Kidney tubule cell (primary cell): ENCODE measurements around the gene ARSG.
A peak's percentile ranks its signal among the peaks of the same experiment; 100 is the strongest.
"Not testable (repeated sequence)": the region's sequence is repeated elsewhere in the genome, so short reads cannot be mapped to it uniquely, and the experiment has no call there.

Experiments
- DNase-seq: peaks from one replicate; pipeline ENCODE4 v3.0.0-alpha.2; 2018; ENCODE audit warnings: low spot score

The ARSG gene

DNA sequence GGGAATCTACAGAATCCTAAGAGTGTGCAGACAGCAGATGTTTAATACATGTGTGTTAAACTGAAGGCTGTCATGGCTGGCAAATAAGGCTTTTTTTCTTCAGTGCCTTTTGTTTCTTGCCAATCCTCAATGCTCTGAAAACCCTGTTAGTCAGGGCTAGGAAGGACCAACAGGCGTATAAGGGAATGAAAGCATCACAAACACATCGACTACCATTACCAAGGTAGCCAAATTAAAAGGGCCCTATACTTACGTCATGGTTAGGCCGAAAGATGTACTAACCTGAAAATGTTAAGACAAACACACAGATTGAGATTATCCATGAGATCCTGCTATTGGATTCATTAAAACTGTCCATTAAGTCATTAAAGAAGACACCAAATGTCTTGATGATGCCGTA, 13.5 kb upstream of the ARSG start:
- DNase-seq, result no peak

DNA sequence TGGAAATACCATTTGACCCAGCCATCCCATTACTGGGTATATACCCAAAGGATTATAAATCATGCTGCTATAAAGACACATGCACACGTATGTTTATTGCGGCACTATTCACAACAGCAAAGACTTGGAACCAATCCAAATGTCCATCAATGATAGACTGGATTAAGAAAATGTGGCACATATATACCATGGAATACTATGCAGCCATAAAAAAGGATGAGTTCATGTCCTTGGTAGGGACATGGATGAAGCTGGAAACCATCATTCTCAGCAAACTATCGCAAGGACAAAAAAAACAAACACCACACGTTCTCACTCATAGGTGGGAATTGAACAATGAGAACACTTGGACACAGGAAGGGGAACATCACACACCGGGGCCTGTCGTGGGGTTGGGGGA, 9.3 kb upstream of the ARSG start:
- DNase-seq, result not testable (repeated sequence)

DNA sequence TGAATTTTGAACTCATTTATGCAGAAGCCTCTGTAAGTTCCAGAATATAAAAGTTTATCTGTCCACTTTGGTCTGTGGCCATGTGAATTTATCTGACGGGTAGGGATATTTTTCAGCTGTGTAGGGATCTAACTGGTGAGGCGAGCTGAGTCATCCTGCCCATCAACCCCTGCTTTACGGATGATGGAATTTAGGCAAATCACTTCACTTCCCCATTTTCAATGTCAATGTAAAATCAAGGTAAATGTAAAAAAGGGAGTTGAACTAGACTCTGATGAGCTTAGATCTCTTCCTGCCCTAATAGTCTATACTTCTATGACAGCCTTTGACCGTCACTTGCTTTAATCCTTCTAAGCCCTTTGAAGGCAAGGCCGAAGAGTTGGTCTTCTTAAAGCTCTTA, 2.9 kb upstream of the ARSG start:
- peak; percentile 25 for DNase-seq

DNA sequence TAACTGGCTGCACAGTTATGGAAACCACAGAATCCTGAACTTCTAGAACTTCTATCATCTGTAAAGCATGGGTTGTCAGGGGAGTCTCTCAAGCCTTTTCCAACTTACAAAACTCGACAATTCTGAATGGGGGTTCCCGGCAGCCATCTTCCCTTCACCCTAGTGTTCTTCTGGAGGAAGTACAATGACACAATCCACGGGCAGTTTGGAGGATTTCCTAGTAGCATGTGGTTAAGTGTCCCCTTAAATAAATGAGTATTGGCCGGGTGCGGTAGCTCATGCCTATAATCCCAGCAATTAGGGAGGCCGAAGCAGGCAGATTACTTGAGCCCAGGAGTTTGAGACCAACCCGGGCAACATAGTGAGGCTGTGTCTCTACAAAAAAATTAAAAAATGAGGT, 2.5 kb upstream of the ARSG start:
- no peak for DNase-seq

DNA sequence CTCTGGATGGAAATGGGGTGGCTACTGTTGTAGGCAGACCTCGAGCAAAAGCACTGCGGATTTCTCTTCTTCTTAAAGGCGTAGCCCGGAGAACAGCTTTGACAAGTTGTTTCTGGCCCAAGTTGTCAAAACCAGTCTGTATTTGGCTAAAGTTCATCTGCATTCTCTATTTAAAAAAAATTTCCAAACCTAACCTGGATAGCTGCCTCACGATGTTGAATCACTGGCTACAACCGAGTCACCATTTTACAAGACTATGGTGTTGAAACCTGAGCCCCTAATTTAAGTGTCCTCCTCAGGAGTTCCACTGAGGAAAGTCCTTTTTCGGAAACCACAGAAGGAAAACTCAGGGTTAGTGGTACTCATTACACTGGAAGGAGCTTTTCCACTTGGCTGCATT, 1.8 kb upstream of the ARSG start:
- DNase-seq, result no peak

DNA sequence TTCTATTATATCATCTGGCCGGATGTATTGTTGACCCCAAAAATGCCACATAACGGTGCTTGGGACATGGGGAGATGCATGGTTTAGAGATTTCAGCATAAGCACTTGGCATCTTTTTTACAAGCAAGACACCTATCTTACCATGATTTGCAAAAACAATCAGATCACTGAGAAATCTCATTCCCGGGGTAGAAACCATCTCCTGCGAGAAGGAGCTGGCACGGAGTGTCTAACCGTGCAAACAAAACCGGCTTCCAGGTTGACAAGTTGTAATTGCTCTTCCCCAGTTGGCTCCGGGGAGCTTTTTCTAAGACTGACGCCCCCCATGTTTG, 1.4 kb upstream of the ARSG start:
- DNase-seq, result no peak

DNA sequence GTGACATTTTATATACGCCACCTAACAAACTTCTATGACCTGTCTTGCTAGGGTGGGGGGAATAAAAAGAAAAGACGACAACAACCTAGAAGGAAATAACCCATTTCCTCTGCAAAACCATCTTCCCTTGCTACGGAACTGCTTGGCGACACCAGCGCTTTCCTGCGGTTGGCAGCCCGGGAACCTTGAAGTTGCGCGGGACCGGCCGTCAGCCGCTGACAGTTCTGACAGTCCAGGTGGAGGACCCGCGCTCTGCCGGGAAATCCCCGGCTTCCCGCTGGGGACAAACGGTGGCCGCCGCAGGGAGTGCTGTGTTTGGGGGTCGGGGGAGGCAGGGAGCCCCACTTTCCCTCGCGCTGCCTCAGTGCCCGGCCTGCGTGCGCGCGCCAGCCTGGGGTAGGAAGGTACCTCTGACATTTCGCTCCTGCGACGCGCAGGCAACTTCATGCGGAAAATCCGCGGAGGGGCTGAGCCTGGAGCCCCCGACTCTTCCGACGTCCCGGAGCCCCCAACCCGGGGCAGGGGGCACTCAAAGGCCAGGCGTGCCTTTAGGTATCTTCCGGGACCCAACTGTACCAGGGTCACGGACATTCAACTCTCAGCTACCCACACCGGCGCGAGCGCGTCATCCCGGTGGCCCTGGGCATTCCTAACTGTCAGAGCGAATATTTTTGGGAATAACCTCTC, 884 bp upstream of the ARSG start:
- DNase-seq, result peak; percentile 33

DNA sequence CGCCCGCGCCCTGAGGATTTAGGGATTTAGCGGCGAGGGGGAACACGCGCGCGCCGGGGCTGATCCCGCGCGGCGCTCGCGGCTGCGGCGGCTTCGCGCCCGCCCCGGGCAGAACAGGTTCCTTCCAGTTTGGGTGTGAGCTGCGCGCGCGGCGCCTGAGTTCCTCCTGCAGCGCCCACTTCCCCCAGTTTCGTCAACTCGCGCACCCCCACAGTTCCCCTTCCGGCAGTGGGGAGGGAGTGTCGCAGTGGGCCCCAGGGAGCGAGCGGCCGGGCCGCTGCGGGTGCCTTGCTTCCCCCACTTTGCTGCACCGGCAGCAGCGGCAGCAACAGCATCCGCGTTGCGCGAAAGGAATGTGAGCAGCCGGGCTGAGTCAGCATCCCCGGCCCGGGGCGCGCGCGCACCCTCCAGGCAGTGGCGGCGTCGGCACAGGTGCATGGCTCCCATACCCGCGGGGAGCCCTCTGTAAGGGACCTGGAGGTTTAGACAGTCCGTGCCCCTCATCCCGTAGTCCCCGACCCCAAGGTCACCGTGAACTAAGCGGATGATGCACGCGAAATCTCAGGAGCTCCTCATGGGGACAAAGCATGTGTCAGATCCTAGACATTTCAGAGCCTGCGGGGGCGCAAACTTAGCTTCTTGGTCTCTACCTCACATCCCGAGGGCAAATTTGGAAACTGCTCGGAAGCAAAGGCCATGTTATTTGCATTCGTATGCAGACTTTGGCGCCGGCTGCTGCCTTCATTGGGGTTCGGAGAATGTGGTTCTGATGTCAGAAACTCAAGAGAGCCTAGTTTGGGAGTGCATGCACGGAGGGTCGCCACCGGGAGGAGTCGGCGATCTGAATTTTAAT, 767 bp downstream of the ARSG start:
- peak; percentile 86 for DNase-seq

DNA sequence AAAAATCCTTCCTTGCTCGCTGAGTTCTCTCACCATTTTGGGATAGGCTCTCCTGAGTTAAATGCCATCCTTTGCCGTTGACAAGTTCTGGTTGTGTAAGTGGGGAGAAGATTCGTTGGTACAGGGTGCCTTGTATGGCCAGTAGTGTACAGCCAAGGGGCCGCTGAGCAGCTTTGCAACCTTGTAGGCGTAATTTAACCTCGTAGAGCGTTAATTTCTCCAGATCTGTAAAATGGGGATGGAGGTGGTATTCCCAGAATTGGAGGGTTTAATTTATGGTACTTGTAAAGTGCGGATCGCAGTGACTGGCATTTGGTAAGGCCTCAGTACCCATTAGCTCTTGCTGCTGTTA, 1.4 kb downstream of the ARSG start:
- DNase-seq, result no peak

DNA sequence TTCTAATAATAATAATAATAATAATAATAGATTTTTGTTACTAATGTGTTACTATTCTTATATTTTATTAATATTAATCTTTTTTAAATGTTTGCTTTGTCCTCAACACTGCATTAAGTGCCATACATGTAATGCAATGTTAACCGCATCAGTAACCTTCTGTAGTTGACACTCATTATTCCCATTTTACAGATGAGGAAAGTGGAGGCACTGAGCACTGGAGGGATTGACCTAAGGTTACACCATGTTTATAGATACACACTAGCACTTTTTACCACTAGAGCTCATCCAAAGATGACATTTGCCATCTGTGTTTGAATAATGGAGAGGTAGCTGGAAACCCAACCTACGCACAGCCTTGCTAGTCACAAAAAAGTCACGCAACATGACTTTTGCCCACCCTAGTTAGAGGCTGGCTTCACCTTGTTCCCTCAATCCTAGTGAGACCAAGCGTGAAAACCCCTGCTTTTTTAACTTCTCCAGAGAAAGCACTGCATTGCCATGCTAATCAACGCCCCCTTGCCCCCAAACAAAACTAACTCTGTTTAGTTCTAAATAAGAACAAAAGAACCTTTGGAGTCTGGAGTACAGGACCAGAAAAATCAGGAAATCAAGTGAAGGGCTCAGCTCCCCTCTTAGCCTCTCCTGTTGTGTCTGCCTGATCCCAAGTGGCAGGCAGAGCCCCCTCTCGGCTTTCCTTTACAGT, 2.3 kb downstream of the ARSG start:
- DNase-seq, result no peak

DNA sequence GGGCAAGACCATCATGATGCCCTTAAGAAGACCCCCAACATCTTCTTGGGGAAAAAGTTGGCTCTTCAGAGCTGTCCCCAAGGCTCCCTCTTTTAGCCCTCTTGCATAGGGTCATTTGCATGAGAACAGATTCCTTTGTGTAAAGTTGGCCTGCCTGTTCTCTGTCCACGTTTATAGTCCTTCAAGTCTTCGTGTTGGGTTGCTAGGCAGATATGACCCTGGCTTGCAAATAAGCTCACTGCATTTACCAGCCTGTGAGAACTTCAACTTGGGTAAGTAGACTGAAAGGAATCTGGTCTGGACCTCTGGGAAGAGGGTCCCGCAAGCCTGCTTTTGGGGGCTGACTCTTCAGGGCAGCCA, 2.9 kb downstream of the ARSG start:
- DNase-seq, result no peak

DNA sequence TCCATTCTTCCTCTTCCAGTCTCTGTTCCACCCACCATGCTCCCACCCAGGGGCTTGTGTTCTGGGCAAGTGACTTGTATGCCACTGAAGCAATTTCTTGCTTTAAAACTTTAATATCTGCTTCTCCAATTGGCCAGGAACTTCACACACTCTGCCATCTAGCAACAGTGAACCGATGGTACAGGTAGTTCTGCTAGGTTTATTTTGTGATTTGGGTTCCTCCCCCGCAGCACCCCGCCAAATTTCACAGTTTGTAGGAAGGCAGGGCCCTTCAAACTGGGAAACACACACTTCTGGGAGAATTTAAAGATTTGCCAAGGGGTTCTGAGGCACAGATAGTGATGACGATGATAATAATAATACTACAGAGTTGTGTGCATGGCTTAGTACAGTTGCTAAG, 3.3 kb downstream of the ARSG start:
- DNase-seq, result no peak

DNA sequence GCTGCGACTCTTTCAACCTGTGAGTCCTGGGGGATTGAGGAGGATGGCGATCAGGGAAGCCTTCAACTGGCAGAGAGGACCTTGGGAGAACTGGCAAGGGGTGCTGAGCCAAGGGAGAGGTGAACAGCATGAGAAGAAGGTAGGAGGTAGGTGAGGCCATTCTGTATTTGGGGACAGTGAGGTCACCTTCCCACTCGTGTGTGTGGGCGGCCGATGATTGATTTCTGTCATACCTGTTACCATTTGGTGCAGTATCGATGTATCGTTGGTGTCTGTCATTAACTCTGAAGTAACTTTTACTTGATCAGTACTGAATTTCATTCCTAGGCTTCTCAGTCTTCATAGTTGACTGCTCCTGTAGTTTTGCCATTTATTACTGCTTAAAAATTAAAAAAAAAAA, 3.8 kb downstream of the ARSG start:
- DNase-seq, result no peak

DNA sequence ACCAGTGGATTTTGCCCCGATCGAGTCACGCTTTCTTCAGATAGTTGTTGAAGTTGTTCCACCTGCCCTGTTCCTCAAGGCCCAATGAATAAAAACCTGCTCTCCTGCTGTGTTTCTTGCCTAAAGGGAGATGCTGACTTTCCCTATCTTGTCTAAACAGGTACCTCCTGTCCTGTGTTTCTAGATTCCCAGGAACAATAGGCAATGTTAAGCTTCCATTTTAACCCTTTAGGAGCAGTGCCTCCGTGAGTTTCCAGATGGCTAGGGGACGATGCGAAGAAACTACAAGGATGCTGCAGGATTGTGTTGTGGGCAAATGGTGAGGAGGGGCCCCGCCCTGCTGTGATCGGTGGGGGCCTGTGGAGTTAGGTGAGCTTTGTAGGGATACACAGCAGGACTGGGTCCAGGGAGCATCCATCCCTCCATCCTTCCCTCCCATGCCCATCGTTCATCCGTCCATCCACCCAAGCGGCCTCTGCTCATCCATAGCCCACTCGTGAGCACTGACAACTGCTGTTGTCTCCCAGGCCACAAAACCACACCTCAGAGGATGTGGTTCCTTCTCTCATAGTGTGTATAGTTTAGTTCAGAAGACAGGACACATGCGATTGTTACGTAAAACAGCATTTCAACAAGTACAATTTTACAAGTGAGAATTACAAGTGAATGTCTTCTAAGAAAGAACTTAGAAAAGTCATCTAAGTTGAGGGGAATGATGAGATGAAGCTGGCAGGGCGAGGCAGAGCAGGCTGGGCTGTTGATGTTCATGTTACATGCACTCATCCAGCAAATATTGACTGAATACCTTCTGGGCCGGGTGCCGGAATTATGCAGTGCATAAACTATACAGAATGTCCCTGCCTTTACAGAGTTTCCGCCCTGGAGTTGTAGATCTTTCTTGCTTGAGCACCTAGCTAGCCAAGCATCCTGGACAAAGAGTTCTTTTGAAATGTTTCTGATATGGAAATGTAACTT, 5.2 kb downstream of the ARSG start:
- DNase-seq, result no peak

DNA sequence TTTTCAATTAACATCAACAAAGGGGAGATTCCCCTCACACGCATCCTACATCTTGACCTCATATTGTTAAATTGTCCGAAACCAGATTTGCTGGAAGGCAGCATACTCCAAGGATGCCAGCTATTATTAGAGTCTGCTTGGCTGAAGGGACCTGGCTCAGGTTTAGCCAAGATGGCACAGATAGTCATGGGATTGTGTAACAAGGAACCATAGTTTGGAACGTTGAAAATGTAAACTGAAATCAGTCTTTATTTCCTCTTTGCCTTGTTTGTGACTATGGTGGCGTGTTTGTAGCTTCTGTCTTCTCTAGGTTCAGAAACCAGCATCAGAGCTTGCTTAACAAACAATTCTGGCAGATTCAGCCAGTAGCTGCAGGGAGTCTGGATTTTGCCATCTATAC, 5.9 kb downstream of the ARSG start:
- no peak for DNase-seq

DNA sequence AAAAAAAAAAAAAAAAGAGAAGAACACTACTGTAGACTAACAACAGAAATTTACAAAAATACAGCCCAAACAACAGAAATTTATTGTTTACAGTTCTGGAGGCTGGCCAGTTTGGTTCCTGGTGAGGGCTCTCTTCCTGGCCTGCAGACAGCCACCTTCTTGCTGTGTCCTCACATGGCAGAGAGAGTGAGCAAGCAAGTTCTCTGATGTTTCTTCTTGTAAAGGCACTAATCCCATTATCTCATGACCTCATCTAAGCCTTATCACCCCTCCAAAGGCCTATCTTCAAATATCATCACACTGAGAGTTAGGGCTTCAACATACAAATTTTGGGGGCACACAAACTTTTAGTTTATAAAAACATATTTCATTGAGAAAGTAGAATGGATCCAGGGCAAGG, 7.3 kb downstream of the ARSG start:
- no peak for DNase-seq

DNA sequence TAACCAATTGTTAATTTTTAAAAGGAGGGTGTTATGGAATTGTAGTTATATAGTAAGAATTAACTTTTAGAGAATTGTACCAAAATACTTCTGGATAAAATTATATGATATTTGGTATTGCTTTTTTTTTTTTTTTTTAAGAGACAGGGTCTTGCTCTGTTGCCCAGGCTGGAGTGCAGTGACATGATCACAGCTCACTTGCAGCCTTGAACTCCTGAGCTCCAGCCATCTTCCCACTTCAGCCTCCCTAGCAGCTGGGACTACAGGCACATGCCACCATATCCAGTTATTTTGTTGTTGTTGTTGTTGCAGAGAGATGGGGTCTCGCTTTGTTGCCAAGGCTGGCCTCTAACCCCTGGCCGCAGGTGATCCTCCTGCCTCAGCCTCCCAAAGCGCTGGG, 8.5 kb downstream of the ARSG start:
- no peak for DNase-seq

DNA sequence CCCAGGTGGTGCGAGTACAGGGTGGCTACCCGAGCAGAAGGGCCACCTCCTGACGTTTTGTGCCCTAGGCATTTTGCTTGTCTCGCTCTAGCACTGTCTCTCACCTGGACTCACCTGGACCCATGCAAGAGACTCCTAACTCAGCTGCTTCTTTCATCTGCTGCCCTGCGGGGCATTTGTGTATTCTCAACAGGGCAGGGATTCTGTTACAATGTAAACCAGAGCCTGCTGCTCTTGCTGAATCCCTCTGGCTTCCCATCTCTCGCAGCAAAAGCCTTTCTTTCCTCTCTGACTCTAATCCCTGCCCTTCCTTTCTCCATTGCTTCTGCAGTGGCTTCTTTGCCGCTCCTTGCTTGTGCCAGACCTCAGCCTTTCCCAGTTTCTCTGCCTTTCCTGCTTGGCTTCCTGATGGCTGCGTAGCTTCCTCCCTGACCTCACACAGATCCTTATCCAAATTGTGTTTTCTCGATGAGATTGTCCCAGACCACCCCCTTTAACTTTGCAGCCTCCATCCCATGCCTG, 10.2 kb downstream of the ARSG start:
- no peak for DNase-seq

DNA sequence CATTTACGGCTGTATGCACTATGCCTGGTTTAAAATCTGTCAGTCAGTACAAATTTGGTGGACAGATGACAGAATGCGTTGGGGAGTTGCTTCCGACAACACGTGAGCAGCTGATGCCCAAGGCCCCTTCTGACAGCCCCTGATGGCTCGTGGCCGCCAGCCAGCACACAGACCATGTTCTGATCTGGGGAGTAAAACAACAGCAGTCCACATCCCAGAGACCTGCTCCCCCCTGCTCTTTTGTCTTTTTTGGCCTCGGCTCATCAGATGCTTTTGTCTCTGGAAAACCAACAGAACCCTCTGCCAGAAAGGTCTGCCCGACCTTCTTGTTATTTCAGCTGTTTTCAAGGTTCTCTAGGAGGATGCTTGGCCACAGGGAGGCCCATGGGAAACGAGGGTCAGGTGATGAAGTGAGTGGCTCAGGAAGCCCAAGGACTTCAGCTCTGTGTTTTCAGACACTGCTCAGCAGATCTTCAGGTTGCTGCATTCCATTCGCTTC, 10.8 kb downstream of the ARSG start:
- DNase-seq, result no peak

DNA sequence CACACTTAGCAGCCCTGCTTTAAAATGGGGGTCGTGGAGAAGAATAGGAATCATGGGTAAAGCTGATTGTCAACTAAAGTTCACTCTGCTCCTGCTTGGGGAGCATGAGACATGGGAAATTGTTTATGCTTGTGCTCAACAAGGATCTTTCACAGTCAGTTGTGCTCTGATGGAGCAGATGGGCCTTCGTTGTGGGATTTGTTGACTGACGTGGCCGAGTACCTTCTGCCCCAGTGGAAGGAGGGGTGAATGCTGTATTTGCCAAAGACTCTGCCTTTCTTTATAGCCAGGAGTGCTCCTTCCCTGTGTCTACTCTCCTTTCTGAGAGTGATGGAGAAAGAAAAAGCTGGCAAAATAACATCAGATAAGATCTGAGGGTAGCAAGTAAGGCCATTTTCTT, 11.4 kb downstream of the ARSG start:
- no peak for DNase-seq

DNA sequence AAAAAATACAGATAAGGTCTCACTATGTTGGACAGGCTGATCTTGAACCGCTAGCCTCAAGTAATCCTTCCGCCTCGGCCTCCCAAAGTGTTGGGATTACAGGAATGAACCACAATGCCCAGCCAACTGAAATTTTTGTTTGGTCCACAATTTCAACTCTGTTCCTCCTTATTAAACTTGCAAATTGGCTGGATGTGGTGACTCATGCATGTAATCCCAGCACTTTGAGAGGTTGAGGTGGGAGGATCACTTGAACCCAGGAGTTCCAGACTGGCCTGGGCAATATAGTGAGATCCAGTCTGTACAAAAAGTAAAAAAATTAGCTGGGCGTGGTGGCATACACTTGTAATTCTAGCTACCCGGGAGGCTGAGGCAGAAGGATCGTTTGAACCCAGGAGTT, 13.4 kb downstream of the ARSG start:
- no peak for DNase-seq

DNA sequence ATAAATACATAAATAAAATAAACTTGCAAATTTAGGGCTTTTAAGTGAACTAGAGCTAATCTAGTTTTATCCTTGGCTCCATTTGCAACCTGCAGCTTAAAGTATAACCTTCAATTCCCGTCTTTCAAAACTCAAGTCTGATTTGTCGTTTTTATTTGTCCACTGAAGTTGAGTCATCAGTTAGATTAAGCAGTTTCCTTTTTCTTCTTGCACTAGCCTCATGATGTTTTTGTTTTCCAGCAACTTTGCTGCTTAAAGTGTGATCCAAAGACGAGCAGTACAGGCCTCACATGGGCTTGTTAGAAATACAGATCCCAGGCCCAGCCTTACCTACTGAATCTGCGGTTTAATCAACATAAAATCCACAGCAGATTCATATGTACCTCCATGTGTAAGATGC, 13.8 kb downstream of the ARSG start:
- DNase-seq, result no peak
